ENCODE data around the gene PGC.

Gene PGC

GRCh38 chr6:41740366-41741162 lies 6.6 kb downstream of the PGC start:
- Histone ChIP-seq H3K27ac (ENCODE audit: low read length) (no peak overlapping the region), H4K20me1 (ENCODE audit: insufficient read depth, low read length) (no peaks in the 10 kb centered on the region), H3K79me2 (ENCODE audit: low read length) (no peaks in the 10 kb centered on the region), H2AFZ (ENCODE audit: low read length) (no peak overlapping the region), H3K9me3 (replicated peaks; ENCODE audit: insufficient read depth, low read length) (no peaks in the 10 kb centered on the region), H3K36me3 (replicated peaks; ENCODE audit: insufficient read depth, low read length) (no peaks in the 10 kb centered on the region), H3K4me2 (ENCODE audit: low read depth, low read length) (no peak overlapping the region), H3K9me2 (replicated peaks; ENCODE audit: insufficient read depth, low read length) (no peaks in the 10 kb centered on the region), H3K27me3 (replicated peaks; ENCODE audit: insufficient read depth, low read length) (no peaks in the 10 kb centered on the region; the same call in 1 of the 2 replicates), H3K4me1 (ENCODE audit: low read length) (peaks cover 4% of the 10 kb centered on the region; the same call in 1 of the 2 replicates), H3F3A (ENCODE audit: insufficient read depth, low read length) (no peaks in the 10 kb centered on the region), H3K4me3 (ENCODE audit: low read length) (no peak overlapping the region), H3K9ac (ENCODE audit: low read length) (no peak overlapping the region)
- DNase-seq, result no peak
- TF ChIP-seq EZH2phosphoT487 (IDR thresholded peaks at IDR 0.05; ENCODE audit: low read length), result no peak
- no peak for TF ChIP-seq EZH2 (optimal IDR thresholded peaks at IDR 0.05; ENCODE audit: low read depth, low read length)
- no peak for TF ChIP-seq CTCF (IDR thresholded peaks at IDR 0.05; ENCODE audit: low read length)

DNA sequence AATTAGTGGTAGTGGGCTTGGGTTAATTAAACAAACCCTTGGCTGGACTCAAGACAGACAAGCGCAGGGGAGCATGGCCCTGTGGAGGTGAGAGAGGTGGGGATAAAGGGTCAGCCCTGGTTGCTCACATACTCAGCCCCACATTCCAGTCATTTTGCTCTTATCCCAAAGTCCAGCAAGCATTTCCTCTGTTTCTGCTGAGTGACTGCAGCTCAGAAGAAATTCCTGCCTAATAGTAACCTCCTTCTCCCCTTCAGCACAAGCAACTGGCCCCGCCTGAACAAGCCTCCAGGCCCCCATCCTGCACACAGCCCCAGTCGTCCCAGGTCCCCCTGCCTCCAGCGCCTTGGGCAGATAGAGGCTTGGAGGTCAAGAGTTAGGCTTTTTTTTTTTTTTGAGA lies 8.2 kb downstream of the PGC start:
- Histone ChIP-seq H3F3A (ENCODE audit: insufficient read depth, low read length) (peaks cover 1% of the 10 kb centered on the region; the same call in 1 of the 2 replicates), H3K27me3 (replicated peaks; ENCODE audit: insufficient read depth, low read length) (no peaks in the 10 kb centered on the region; the same call in 1 of the 2 replicates), H3K9me2 (replicated peaks; ENCODE audit: insufficient read depth, low read length) (no peaks in the 10 kb centered on the region), H3K4me1 (ENCODE audit: low read length) (peaks cover 4% of the 10 kb centered on the region; the same call in 1 of the 2 replicates), H3K79me2 (ENCODE audit: low read length) (no peaks in the 10 kb centered on the region), H3K4me2 (ENCODE audit: low read depth, low read length) (no peak overlapping the region), H4K20me1 (ENCODE audit: insufficient read depth, low read length) (no peaks in the 10 kb centered on the region), H3K9me3 (replicated peaks; ENCODE audit: insufficient read depth, low read length) (no peaks in the 10 kb centered on the region), H3K9ac (ENCODE audit: low read length) (no peak overlapping the region), H3K36me3 (replicated peaks; ENCODE audit: insufficient read depth, low read length) (no peaks in the 10 kb centered on the region), H3K27ac (ENCODE audit: low read length) (no peak overlapping the region), H2AFZ (ENCODE audit: low read length) (no peak overlapping the region), H3K4me3 (ENCODE audit: low read length) (no peak overlapping the region)
- DNase-seq, result no peak
- TF ChIP-seq CTCF (IDR thresholded peaks at IDR 0.05; ENCODE audit: low read length), result no peak
- TF ChIP-seq EZH2phosphoT487 (IDR thresholded peaks at IDR 0.05; ENCODE audit: low read length), result no peak
- no peak for TF ChIP-seq EZH2 (optimal IDR thresholded peaks at IDR 0.05; ENCODE audit: low read depth, low read length)

DNA sequence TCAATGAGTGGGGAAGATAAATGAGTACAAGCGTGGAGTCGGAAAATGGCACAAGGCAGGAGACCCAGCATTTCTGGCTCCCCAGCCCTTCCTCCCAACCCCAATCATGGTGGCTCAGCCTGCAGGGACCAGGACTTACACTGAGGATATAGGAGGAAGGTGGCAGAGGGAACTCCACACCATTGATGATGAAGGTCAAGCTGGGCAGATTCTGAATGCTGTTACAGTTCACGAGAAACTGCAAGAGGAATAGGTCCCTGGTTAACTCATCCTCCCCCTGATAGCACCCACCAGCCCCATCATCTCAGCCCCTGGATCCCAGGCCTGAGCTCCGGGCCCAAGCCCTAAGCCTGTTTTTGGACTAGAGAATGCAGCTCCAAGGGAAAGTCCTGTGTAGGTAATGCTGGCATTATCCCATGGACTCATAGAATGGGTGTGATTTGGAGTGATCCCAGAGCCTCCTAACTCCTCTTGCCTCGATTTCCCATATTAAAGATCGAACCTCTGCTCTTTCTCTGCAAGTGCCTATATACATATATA lies 9.5 kb downstream of the PGC start:
- H3K27me3 ChIP-seq (replicated peaks; ENCODE audit: insufficient read depth, low read length), result no peaks in the 10 kb centered on the region; the same call in 1 of the 2 replicates
- no peaks in the 10 kb centered on the region for H4K20me1 ChIP-seq (ENCODE audit: insufficient read depth, low read length)
- no peaks in the 10 kb centered on the region for H3K9me3 ChIP-seq (replicated peaks; ENCODE audit: insufficient read depth, low read length)
- H2AFZ ChIP-seq (ENCODE audit: low read length), result no peak overlapping the region
- no peak overlapping the region for H3K4me3 ChIP-seq (ENCODE audit: low read length)
- no peak for DNase-seq
- TF ChIP-seq EZH2 (optimal IDR thresholded peaks at IDR 0.05; ENCODE audit: low read depth, low read length) (no peak), CTCF (IDR thresholded peaks at IDR 0.05; ENCODE audit: low read length) (no peak), EZH2phosphoT487 (IDR thresholded peaks at IDR 0.05; ENCODE audit: low read length) (no peak)
- H3K9ac ChIP-seq (ENCODE audit: low read length), result no peak overlapping the region
- peaks cover 10% of the 10 kb centered on the region for H3K79me2 ChIP-seq (ENCODE audit: low read length)
- H3F3A ChIP-seq (ENCODE audit: insufficient read depth, low read length), result peaks cover 15% of the 10 kb centered on the region
- no peak overlapping the region for H3K27ac ChIP-seq (ENCODE audit: low read length)
- no peaks in the 10 kb centered on the region for H3K36me3 ChIP-seq (replicated peaks; ENCODE audit: insufficient read depth, low read length)
- H3K4me1 ChIP-seq (ENCODE audit: low read length), result peaks cover 16% of the 10 kb centered on the region
- no peaks in the 10 kb centered on the region for H3K9me2 ChIP-seq (replicated peaks; ENCODE audit: insufficient read depth, low read length)
- no peak overlapping the region for H3K4me2 ChIP-seq (ENCODE audit: low read depth, low read length)

Data from MM.1S (cell line).